Measurements from ENCODE around the gene MYO9A. TPM values are rescaled to one million over a fixed set of nuclear protein-coding genes. Genes with fewer than 3 reads are reported as not detected.

The MYO9A gene
- total RNA-seq, 1 donor from 2014 or later = 17.0 TPM

- Histone ChIP-seq H3K27me3 (ENCODE audit: control insufficient read depth, insufficient read depth, low read length) (no peaks in the 10 kb centered on the region), H3K4me3 (ENCODE audit: low read depth, low read length) (no peak overlapping the region), H3K36me3 (ENCODE audit: control insufficient read depth, insufficient read depth, low read length) (no peaks in the 10 kb centered on the region)
- TF ChIP-seq, protein P1, sequence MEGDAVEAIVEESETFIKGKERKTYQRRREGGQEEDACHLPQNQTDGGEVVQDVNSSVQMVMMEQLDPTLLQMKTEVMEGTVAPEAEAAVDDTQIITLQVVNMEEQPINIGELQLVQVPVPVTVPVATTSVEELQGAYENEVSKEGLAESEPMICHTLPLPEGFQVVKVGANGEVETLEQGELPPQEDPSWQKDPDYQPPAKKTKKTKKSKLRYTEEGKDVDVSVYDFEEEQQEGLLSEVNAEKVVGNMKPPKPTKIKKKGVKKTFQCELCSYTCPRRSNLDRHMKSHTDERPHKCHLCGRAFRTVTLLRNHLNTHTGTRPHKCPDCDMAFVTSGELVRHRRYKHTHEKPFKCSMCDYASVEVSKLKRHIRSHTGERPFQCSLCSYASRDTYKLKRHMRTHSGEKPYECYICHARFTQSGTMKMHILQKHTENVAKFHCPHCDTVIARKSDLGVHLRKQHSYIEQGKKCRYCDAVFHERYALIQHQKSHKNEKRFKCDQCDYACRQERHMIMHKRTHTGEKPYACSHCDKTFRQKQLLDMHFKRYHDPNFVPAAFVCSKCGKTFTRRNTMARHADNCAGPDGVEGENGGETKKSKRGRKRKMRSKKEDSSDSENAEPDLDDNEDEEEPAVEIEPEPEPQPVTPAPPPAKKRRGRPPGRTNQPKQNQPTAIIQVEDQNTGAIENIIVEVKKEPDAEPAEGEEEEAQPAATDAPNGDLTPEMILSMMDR (IDR thresholded peaks at IDR 0.05; ENCODE audit: insufficient read depth, low read length, poor library complexity, severe bottlenecking) = no peak
- DNase-seq (ENCODE audit: low read depth) = no peak
Measured at GRCh38 chr15:72070817-72071447, 47.0 kb downstream of the MYO9A start.

DNA sequence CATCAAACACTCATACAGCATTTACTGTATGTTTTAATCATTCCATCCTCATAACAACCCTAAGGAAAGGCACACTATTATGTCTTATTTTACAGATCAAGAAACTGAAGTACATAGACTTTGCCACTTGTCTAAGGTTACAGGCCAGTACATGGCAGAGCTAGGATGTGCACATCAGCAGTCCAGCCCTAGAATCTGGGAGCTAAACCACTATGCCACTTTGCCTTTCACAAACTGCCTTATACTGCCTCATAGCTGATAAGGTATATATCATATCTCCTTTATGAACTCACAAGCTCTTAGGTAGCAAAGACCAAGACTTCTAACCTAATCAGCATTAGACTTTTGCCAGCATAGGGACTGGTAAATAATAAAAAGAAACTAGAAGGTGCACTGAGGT, 49.1 kb downstream of the MYO9A start:
- no peaks in the 10 kb centered on the region for H3K27me3 ChIP-seq (ENCODE audit: control insufficient read depth, insufficient read depth, low read length)
- TF ChIP-seq, protein P1 (IDR thresholded peaks at IDR 0.05; ENCODE audit: insufficient read depth, low read length, poor library complexity, severe bottlenecking) = no peak
- H3K4me3 ChIP-seq (ENCODE audit: low read depth, low read length) = no peak overlapping the region
- DNase-seq (ENCODE audit: low read depth) = no peak
- no peaks in the 10 kb centered on the region for H3K36me3 ChIP-seq (ENCODE audit: control insufficient read depth, insufficient read depth, low read length)

- Histone ChIP-seq H3K27me3 (ENCODE audit: control insufficient read depth, insufficient read depth, low read length) (no peaks in the 10 kb centered on the region), H3K4me3 (ENCODE audit: low read depth, low read length) (no peak overlapping the region), H3K36me3 (ENCODE audit: control insufficient read depth, insufficient read depth, low read length) (no peaks in the 10 kb centered on the region)
- DNase-seq (ENCODE audit: low read depth) = no peak
- TF ChIP-seq, protein P1 (IDR thresholded peaks at IDR 0.05; ENCODE audit: insufficient read depth, low read length, poor library complexity, severe bottlenecking) = no peak
Measured at GRCh38 chr15:72065801-72066200, 52.1 kb downstream of the MYO9A start.

GRCh38 chr15:72063186-72063585, 54.8 kb downstream of the MYO9A start:
- Histone ChIP-seq H3K36me3 (ENCODE audit: control insufficient read depth, insufficient read depth, low read length) (no peaks in the 10 kb centered on the region), H3K27me3 (ENCODE audit: control insufficient read depth, insufficient read depth, low read length) (no peaks in the 10 kb centered on the region), H3K4me3 (ENCODE audit: low read depth, low read length) (no peak overlapping the region)
- DNase-seq (ENCODE audit: low read depth) = no peak
- TF ChIP-seq, protein P1 (IDR thresholded peaks at IDR 0.05; ENCODE audit: insufficient read depth, low read length, poor library complexity, severe bottlenecking) = no peak

DNA sequence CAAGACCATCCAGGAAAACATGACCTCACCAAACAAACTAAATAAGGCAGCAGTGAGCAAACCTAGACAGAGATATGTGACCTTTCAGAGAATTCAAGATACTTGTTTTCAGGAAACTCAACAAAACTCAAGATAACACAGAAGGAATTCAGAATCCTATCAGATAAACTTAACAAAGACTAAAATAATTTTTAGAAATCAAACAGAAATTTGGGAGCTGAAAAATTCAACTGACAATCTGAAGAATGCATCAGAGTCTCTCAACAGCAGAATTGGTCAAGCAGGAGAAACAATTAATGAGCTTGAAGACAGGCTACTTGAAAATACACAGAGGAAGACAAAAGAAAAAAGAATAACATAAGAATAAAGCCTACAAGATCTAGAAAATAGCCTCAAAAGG, 55.6 kb downstream of the MYO9A start:
- no peak overlapping the region for H3K4me3 ChIP-seq (ENCODE audit: low read depth, low read length)
- H3K36me3 ChIP-seq (ENCODE audit: control insufficient read depth, insufficient read depth, low read length) = no peaks in the 10 kb centered on the region
- TF ChIP-seq, protein P1 (IDR thresholded peaks at IDR 0.05; ENCODE audit: insufficient read depth, low read length, poor library complexity, severe bottlenecking) = no peak
- DNase-seq (ENCODE audit: low read depth) = no peak
- H3K27me3 ChIP-seq (ENCODE audit: control insufficient read depth, insufficient read depth, low read length) = no peaks in the 10 kb centered on the region

DNA sequence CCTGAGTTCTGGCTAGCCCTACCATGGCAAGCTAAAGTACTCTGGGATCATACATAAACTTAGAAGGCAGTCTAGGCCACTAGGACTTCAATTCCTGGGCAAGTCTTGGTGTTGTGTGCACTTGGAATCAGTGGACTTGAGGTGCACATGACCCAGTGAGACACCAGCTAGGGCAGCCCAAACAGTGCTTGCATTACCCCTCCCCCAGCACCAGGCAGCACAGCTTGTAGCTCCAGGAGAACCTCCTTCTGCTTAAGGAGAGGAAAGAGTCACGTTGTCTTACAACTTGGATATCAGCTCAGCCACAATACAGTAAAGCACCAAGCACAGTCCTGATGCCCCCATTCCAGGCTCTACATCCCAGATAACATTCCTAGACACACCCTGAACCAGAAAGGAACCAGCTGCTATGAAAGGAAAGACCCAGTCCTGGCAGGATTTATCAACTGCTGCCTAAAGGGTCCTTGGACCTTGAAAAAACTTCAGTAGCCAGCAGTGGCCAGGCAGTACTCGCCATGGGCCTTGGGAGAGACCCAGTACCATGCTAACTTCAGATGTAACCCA, 57.2 kb downstream of the MYO9A start:
- no peak for DNase-seq (ENCODE audit: low read depth)
- H3K4me3 ChIP-seq (ENCODE audit: low read depth, low read length) = no peak overlapping the region
- no peaks in the 10 kb centered on the region for H3K27me3 ChIP-seq (ENCODE audit: control insufficient read depth, insufficient read depth, low read length)
- H3K36me3 ChIP-seq (ENCODE audit: control insufficient read depth, insufficient read depth, low read length) = no peaks in the 10 kb centered on the region
- TF ChIP-seq, protein P1 (IDR thresholded peaks at IDR 0.05; ENCODE audit: insufficient read depth, low read length, poor library complexity, severe bottlenecking) = no peak

All from kidney epithelial cell (primary cell).